Measurements from ENCODE around the gene SAMM50.

The SAMM50 gene

DNA sequence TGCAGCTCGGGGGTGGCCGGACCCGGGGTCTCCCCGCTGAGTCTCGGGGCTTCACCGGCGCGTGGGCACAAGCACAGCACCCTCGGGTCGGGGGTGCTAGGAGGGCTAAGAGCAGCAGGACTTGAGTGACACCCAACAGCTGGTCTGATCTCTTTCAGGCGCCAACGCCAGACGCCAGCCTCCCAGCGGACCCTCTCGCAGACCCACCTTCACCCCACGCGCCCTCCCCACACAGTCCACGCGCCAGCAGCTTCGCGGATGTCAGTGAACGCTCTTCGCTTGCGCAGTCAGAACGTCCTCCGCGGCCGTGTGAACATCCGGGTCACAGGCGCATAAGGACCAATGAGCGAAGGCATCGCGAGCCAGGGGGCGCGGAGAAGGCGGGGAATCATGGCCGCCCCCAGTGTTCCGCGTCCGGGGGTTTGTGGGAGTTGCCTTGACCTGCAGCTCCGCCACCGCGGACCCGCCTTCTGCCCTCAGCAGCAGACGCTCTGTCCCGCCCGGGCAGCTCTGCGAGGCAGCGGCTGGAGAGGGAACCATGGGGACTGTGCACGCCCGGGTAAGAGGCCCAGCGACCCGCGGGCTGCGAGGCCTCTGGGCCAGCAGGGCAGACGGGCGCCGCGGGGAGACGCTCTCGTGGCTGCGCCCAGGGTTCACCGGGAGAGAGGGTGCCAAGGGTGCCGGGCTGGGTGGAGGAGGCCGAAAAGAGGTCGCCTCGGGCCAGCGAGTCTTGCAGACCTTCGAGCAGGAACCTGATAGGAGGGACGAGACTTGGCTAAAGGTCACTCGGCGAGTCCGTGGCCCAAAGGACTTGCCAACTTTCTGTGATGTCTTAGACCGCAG lies at the start of gene SAMM50:
TSS of gene SAMM50 (plus strand) at position 403 of the 843 bp plus-strand sequence. CDS start at position 539, 136 bp downstream.
- DNase-seq = peak; percentile 91

DNA sequence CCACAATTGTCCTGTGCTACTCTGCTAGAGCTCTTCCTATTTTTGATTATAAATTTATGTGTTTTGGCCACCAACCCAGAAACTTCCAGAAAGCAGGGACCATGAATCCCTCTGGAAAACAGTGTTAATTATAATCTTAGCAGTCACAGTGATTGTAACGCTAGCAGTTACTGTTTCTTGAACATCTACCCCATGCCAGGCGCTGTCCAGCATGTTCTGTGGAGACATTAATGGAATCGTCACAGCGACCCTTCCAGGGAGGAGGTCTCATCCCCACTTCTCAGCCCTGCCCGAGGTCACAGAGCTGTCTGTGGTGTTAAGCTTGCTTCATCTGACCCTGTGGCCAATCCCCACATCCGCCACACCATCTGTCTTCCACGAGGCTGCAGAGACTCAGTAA lies 49.6 kb upstream of the SAMM50 start:
- DNase-seq = no peak

DNA sequence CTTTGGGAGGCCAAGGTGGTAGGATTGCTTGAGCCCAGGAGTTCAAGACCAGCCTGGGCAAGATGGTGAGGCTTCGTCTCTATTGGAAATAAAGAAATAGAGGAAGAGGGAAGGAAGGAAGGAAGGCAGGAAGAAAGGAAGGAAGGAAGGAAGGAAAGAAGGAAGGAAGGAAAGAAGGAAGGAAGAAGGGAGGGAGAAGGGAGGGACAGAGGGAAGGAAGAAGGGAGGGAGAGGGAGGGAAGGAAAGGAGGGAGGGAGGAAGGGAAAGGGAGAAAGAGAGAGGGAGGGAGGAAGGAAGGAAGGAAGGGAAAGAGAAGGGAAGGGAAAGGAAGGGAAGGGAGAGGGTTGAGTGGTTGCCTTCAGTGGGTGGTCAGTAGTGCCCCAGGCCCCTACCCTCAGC lies 45.5 kb upstream of the SAMM50 start:
- no peak for DNase-seq

DNA sequence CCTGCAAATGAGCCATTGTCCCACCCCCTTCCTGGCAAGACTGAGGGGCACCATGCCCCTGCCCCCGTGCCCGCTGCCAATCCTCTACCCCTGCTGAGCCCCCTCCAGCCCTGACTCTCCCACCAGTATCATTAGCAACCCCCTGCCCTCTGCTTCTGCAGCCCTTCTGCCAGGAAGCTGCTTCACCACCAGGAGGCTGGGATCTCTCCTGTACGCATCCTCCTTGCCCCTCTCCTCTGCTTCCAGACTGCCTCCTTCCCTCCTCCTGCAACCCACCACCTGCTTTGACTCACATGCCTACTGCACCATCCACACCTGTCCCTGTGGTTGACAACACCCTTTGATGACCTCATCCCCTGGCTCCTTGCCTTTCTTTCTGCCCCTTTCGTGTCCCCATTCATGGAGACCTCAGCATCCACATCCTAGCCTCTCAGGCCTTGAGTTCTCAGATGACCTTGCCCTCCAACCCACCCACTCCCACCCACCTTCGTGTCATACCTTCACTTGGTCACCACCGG lies 45.0 kb upstream of the SAMM50 start:
- no peak for DNase-seq

DNA sequence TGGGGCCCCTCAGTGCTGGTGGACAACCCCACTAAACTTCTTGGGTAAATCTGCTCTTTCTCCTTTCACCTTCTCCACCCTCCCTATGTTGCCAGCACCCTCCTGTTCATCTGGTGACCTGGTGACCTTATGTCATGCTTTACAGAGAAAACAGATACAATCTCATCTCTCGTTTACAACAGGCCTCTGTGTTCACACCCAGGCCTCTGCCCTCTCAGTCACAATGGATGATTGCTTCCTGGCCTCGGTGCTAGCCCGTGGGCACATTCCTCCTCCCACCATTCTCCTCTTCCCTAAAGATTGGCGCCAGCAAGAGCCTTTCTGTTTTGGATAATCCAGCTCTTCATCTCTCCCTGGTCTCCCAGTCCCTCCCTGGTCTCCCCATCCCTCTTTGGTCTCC lies 43.9 kb upstream of the SAMM50 start:
- DNase-seq = no peak

DNA sequence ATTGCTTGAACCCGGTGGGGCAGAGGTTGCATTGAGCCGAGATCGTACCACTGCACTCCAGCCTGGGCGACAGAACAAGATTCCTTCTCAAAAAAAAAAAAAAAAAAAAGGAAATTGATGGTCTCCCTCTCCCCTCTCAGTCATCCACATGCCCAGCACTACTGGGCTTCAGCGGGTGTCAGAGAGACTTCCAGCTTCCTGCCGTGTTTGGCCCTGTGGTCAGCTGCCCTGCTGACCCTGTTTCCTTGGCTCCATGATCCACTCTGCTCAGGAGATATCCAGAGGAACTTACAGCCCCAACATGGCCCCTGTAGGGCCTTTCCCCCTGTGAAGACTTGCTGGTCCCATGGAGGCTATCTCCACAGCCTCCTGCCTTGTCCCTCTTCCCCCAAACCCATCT lies 37.7 kb upstream of the SAMM50 start:
- DNase-seq = no peak

DNA sequence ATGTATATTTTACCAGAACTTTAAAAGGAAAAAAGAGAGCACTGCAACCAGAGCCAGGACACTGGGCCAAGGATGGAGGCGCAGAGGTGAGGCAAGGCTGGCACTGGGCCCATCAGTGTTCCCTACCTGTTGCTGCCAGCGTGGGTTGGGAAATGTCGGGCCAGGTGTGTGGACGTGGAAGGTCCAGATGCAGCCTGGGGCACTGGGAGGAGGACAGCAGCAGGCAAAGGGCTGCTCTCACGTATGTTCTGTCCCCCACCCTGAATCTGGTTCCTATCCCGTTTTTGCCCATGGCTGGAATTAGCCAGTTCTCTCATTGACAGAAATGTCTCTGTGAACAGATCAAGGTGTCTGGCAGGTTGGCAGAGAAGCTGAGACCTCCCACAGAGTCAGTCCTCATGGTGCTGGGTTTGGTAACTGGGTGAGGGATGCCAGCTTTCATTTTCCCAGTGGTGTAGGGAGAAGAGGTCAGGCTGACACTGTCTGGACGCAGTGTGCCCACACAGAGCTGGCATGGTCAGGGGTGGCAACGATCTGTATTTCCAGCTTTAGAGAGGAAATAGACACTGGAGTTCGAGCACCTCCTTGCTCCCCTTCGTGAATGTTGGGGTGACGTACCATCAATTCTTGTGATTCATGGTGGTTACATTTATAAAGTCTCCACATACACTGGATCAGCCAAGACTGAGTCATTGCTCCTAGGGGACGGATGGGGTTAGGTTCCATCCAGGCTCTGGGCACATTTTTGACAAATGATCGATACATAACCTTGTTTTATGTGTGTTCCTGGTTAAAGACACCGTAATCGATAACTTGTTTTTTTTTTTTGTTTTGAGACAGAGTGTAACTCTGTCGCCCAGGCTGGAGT lies 35.9 kb upstream of the SAMM50 start:
- DNase-seq = no peak

DNA sequence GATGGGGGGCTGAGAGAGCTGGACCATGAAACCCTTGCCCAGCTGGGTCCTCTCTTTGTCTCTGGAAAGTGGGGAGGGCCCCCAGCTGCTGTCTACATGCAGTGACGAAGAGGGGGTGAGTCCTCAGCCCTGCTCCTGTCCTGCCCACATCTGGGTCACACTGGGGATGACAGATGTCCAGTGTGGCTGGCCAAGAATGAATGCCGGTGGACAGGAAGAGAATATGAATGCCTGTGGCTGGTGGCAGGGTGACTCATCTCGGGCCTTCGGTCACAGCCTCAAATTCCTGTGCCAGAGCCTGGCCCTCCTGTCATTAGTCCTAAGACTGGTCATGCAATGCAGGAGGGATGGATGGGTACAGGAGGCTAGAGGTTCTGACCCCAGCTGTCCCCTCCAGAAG lies 33.9 kb upstream of the SAMM50 start:
- no peak for DNase-seq

DNA sequence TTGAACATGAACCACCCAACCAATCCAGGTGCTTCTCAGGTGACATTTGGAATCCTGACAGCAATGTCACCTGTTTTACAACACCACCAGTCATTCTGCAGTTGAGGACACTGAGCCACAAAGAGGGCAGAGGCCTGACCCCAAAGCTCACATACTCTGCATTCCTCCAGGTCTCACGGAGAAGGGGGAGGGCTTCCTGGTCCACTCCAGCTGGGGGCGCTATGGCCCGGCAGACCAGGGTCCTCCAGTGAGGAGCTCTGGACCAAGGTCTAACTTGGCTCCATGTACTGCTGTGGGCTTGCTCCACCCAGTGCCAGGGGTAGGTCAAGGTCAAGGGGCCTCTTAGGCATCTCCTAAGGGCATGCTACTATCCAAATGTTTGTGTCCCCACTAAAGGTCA lies 33.1 kb upstream of the SAMM50 start:
- DNase-seq = no peak

DNA sequence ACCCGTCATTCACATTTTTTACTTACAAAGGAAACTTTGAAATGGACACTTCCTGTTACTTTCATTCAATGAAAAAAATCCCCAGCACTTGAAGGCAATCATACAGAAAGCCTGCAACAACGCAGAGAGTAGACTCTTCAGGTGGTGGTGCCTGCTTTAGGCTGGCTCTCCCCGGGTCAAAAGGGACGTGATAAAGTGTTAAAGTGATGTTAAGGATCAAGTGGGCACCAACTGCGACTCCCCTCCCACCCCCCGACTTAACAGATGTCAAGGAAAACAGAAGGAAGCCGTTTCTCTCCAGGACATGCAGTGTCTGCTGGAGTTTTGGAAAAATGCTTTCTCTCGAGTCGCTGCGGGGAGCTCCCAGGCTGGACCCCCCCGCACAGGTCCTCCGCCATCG lies 32.1 kb upstream of the SAMM50 start:
- no peak for DNase-seq

DNA sequence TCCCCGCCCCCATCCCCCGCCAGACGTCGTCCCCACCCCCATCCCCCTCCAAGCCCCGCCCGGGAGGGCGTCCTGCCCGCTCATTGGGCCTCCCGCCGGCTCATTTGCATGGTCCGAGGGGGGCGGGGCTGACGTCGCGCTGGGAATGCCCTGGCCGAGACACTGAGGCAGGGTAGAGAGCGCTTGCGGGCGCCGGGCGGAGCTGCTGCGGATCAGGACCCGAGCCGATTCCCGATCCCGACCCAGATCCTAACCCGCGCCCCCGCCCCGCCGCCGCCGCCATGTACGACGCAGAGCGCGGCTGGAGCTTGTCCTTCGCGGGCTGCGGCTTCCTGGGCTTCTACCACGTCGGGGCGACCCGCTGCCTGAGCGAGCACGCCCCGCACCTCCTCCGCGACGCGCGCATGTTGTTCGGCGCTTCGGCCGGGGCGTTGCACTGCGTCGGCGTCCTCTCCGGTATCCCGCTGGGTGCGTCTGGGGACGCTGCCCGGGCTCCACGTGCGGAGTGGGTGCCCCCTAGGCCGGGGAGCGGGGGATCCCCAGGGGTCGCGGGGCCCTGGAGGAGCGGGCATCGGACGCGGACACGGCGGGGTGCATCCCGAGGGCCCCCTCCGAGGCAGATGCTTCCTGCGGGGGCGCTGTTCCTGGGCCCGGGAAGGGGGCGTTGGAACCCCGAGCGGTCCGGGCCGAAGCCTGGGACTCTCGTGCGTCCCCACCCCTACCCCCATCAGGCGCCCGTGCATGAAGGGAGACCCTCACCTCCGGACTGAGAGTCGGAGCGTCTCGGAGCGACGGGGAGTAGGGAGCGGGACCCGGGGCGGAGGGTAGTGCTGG lies 31.4 kb upstream of the SAMM50 start, which contains the start of gene PNPLA3:
TSS of gene PNPLA3 (plus strand) at position 175 of the 834 bp plus-strand sequence. CDS start at position 282, 107 bp downstream.
- peak; percentile 73 for DNase-seq

DNA sequence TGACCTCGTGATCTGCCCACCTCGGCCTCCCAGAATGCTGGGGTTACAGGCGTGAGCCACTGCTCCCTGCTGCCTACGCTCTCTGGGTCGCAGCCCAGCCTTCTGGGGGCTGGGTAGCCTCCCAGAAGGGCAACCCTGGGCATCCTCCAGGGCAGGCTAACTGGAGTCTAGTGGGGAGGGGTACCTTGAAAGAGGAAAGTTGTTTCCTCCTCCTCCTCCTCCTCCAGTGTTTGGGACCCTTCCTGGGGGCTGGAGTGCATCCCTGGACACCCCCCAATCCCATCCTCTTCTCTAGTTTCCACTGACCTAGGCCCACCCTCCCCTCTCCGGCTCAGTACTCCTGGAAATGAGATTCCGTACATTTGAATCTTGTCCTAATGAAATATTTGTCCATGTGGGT lies 30.4 kb upstream of the SAMM50 start:
- no peak for DNase-seq

DNA sequence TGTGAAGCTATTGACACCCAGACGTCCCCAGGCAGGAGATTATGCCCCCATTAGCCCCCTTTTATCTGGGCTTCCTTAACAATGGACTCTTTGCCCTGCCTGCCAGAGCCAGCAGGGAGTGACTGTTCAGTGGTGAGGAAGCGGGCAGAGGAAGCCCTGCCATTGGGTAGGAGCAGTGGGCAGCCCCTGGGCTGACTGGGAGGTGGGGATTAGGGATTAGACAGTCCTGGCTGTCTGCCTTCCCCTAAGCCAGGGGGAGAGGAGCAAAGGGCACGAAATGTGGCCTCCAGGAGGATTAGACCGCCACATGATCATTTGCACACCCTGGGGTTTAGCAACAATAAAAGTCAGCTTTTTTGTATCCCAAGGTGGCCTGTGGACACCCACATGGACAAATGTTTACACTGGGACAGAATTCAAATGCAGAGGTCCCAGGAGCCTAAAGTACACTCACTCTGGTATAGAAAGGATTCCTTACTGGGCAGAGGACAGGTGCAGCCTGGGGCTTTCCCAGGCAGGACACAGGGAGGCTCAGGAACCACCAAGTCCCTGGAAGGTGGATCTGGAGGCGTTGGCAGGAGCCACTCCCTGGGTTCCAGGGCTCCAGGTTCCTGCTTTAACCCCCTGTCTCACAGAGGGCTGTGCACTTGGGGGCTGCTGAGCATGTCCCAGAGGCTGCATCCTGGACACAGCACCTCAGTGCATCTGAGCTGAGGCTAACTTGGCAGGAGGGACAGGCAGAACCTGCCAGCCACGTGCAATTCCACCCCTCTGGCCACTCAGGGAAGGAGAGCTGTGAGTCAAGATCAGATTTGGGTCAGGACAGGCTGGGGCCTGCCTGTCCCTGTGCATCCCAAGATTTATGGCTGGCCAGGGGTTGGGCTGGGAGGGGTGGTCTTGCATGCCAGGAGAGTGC lies 29.6 kb upstream of the SAMM50 start:
- no peak for DNase-seq

DNA sequence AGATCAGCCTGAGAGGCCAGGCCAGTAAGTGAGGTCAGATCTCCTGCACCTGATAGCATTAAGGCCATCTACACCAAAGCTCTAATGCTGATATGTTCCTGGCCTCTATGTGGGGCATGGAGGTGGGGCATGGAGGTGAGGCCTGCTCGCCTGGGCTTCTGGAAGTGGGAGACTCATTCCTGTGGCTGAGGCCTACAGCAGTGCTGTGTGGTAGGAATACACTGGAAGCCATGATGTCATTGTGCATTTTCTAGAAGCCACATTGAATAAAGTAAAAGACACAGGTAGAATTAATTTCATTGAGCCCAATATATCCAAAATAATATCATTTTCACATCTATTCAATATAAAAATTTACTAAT lies 28.9 kb upstream of the SAMM50 start:
- no peak for DNase-seq

DNA sequence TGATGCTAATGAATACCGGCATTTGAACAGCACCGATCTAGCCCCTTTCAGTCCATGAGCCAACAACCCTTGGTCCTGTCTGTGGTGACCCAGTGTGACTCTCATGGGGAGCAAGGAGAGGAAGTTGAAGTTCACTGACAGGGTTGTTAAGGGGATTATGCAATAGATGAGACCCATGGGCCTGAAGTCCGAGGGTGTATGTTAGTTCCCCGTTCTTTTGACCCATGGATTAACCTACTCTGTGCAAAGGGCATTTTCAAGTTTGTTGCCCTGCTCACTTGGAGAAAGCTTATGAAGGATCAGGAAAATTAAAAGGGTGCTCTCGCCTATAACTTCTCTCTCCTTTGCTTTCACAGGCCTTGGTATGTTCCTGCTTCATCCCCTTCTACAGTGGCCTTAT lies 26.8 kb upstream of the SAMM50 start:
- no peak for DNase-seq

DNA sequence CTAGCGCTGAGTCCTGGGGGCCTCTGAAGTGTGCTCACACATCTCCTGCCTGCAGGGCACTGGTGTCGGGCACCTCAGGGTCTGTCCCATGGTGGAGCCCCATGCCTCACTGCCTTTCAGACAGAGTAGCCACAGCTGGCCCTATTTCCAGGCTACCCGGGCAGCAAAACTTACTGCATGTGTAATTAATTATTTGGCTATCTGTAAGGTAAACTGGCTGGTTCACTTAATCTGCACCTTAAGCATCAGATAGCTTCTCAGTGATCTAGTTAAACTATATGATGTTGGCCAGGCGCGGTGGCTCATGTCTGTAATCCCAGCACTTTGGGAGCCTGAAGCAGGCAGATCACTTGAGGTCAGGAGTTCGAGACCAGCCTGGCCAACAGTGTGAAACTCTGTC lies 26.3 kb upstream of the SAMM50 start:
- no peak for DNase-seq

DNA sequence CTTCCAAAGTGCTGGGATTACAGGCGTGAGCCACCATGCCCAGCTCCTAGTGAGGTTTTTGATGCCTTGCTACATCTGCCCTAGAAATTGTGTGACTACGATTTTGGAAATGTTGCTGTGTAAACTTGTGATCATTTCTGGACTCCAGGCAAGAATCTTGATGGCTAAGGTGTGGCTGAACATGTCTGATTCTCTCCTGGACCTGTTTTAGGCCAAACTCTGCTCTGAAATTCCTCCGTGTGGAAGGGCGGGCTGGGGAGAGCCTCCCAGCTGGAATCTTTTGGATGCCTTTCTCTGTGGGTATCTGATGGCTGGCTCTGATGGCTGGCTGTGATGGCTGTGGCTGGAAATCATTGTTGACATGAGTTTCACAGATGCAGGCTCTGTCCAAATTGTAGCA lies 23.5 kb upstream of the SAMM50 start:
- no peak for DNase-seq

DNA sequence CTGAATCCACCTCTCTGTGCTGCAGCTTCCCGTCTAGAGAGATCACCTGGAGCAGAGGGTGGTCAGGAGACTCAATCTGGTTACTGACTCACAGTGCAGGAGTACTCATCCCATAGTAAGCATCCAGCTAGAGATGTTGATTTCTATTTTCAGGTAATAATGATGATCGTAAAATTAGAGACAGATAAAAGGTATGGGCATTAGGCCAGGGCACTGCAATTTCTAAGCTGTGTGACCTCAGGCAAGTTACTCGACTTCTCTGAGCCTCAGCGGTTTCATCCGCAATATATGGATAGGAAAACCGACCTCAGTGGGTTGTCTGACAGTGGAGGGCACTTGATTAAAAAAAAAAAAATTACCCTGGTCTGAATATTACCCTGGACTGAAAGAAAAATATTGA lies 13.8 kb upstream of the SAMM50 start:
- DNase-seq = no peak

DNA sequence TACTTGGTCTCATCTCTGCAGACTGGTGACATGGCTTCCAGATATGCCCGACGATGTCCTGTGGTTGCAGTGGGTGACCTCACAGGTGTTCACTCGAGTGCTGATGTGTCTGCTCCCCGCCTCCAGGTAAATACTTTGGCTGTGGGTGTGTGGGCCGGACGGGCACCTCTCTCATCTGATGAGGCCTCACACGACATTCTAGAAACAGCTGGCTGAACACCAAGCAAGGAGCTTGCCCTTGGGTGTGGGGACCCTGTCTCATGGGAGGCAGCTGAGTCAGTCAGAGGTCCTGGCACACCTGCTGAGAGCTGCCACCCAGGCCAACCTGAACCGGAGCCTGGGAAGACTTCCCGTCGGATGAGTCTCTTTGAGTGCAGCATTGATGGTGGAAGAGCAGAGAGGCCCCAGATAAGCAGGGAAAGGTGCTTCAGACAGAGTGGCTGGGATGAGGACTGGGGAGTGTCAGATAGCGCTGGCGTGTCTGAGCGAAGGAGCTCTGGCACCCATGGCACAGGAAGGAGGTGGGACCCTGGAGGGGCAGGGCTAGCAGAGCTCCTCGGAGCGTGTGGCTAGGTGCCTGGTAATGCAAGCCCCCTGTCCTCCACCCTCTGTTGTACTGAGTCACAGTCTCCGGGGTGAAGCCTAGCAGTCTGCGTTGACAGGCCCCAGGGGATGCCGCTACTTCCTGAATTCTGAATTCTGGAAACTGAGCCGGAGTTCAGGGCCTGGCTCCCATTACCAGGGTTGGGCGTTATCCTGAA lies 10.4 kb upstream of the SAMM50 start:
- DNase-seq = no peak

DNA sequence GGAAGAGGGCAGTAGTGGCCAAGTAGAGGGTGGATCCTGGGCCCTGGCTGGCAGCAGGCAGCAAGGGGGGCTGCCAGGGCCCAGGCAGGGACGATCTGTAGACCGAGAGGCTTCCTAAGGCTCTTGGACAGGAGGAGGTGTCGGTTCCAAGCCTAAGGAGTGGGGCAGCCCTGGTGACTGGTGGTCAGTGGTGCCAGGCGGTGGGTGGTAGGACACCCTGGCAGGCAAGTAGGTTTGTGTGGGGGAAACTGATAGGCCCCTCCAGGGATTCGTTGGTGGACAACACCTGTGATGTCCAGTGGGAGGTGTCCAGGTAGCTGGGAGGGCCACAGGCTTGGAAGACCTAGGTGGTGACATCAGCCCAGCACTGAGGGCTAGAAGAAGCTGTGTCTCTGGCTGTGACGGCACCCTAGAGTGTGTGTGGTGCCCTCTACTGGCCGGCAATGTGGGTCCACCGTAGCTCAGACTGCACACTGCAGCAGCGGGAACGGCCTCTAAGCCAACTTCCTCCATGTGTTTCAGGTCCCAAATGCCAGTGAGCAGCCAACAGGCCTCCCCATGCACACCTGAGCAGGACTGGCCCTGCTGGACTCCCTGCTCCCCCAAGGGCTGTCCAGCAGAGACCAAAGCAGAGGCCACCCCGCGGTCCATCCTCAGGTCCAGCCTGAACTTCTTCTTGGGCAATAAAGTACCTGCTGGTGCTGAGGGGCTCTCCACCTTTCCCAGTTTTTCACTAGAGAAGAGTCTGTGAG lies 9.4 kb upstream of the SAMM50 start:
- DNase-seq = peak; percentile 70

DNA sequence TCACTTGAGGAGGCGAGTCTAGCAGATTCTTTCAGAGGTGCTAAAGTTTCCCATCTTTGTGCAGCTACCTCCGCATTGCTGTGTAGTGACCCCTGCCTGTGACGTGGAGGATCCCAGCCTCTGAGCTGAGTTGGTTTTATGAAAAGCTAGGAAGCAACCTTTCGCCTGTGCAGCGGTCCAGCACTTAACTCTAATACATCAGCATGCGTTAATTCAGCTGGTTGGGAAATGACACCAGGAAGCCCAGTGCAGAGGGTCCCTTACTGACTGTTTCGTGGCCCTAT lies 8.9 kb upstream of the SAMM50 start:
- DNase-seq = no peak

All from activated CD4-positive, CD25-positive, alpha-beta regulatory T cell treated with anti-CD3 and anti-CD28 coated beads, Interleukin-2, amount 50 U/mL, for 72 hours (primary cell).